GM13977 (cell line): Measurements from ENCODE around the gene C22orf42.

Experiments
- DNase-seq: peaks from one replicate; pipeline ENCODE4 v3.0.0; 2012; ENCODE audit warnings: low spot score
- in situ Hi-C: fragments of 300-500 bp; cut with MboI; formaldehyde crosslinking; loops from one replicate; pipeline ENCODE4 v1.12.0; 2022; ENCODE audit warnings: low sequenced_read_pairs, low pct_unique_long_range_greater_than_20kb, mixed read lengths, inconsistent platforms; ENCODE audit not compliant: unreplicated experiment
- TF ChIP-seq, protein P1 (sequence below): IDR thresholded peaks from 2 replicates; pipeline ENCODE4 v1.5.1; 2012; ENCODE audit warnings: mild to moderate bottlenecking, control low read depth; ENCODE audit not compliant: insufficient read depth; ENCODE audit errors: extremely low read depth, missing control alignments

Gene C22orf42

DNA sequence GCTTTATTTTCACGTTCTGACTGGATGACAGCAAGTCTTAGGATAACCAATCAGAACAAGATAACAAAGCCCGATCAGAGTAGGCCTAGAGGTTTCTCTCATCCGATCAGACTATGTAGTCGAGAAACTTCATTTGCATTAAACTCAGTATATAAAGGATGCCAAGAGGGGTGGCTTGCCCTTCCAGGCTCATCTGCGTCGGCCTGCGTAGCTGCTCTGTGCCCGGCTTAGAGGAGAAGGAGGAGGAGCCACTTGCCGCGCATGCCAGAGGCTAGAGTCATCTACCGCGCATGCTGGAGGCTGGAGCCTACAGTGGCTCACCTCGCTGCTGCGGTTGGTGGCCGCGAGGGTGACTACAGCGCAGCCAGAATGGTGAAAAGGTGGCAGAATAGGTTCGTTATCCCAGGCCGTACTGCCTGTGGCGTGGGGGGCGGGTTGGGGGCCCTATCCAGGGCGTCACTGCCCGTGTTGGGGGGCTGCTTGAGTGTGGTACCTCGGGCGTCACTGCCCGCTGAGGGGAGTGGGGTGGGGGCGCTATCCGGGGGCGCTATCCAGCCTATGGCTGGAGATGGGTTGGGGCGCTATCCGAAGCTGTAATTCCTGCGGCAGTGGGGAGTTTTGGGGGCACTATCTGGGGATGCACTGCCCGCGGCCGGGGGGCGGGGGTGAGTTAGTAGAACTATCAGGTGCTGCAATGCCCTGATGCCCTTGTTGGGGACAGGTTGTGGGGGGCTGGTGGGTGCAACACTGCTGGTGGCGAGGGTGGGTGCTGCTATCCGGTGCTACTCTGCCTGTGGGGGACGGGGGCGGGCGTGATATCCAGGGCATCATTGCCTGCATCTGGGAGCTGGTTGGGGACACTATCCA lies 46.0 kb upstream of the C22orf42 start, which contains the start of gene RFPL2:
Gene RFPL2, minus strand, starts transcription at position 218 of the 867 bp plus-strand sequence. CDS start 2,622 bp downstream, outside the sequence.
- in situ Hi-C loops, result no loop called here
- DNase-seq, result peak; percentile 58
- TF ChIP-seq, protein P1, sequence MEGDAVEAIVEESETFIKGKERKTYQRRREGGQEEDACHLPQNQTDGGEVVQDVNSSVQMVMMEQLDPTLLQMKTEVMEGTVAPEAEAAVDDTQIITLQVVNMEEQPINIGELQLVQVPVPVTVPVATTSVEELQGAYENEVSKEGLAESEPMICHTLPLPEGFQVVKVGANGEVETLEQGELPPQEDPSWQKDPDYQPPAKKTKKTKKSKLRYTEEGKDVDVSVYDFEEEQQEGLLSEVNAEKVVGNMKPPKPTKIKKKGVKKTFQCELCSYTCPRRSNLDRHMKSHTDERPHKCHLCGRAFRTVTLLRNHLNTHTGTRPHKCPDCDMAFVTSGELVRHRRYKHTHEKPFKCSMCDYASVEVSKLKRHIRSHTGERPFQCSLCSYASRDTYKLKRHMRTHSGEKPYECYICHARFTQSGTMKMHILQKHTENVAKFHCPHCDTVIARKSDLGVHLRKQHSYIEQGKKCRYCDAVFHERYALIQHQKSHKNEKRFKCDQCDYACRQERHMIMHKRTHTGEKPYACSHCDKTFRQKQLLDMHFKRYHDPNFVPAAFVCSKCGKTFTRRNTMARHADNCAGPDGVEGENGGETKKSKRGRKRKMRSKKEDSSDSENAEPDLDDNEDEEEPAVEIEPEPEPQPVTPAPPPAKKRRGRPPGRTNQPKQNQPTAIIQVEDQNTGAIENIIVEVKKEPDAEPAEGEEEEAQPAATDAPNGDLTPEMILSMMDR, result no peak

DNA sequence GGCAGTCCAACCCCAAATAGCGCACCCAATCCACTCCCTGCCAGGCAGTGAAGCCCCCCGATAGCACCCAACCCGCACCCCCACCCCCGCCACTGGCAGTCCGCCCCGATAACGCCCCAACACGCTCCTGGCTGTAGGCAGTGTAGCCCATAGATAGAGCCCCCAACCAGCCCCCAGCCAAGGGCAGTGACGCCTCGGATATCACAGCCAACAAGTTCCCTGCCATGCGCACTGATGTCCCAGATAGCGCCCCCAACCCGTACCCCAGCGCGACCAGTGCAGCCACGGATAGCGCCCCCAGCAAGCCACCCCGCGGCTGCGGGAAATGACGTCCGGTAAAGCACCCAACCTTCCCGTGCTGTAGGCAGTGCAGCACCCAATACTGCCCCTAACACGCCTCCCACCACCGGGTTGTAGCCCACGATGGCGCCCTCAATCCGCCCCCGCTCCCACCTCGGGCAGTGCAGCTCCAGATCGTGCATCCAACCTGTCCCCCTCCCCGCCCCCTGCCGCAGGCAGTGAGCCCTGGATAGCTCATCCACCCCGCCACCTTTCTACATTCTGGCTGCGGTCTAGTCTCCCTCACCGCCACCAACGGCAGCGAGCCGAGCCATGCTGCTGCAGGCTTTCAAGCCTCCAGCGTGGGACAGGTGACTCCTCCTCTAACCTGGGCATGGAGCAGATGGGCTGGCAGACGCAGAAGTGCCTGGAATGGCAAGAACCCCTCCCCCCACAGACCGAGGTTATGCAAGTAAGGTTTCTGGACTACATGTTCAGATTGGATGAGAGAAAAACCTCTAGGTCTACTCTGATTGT lies 45.1 kb upstream of the C22orf42 start:
- TF ChIP-seq, protein P1, result no peak
- peak; percentile 48 for DNase-seq
- in situ Hi-C loops, result no loop called here

DNA sequence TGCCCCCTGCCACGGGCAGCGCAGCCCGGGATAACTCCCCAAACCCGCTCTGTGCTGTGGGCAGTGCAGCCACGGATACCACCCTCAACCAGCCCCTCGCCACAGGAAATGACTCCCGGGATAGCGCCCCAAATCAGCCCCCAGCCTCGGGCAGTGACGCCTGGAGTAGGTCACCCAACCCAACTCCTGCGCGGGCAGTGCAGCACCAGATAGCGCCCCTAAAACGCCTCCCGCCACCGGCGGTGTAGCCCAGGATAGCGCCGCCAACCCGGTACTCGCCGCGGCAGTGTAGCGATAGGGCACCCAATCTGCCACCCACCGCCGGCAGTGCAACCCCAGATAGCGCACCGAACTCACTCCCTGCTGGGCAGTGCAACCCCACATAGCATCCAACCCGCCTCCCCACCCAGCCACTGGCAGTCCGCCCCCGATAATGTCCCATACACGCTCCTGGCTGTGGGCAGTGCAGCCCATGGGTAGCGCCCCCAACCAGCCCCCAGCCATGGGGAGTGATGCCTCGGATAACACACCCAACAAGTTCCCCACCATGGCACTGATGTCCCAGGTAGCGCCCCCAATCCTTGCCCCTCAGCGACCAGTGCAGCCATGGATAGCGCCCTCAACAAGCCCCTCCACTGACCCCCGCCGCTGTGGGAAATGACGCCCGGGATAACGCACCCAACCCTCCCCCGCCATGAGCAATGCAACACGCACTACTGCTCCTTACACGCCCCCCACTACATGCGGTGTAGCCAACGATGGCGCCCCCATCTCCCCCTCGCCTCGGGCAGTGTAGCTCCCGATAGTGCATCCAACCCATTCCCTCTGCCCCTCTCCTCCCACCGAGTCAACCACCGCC lies 44.3 kb upstream of the C22orf42 start:
- DNase-seq, result no peak
- TF ChIP-seq, protein P1, result no peak
- in situ Hi-C loops, result no loop called here

DNA sequence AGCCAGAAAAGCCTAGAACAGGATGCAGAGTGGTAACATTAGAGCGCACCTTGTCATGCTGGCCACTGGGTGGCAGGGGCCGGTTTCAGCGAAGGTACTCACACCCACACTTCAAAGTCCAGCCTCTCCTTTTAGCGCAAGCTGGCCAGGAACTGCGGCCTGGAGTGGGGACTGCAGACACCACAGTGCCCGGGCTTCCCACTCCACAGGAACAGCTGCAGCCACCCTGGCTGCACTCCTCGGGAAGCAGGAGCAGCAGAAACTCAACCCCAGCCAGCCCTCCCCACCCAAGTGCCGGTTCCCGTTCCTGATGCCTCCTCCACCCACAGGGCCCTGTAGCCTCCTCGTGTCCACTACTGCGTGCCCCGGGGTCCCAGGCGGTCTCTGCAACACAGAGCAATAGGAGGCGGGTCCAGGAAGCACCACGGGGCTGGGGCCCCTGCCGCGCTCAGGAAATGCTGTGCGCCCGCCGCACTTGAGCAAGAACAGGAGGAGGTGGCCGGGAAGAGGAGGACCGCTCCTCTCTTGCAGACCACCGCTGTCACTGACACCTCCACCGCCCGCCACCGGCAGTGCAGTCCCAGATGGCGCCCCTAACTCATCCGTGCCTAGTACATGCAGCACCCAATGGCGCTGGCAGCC lies 43.6 kb upstream of the C22orf42 start:
- DNase-seq, result peak; percentile 64
- in situ Hi-C loops, result no loop called here

DNA sequence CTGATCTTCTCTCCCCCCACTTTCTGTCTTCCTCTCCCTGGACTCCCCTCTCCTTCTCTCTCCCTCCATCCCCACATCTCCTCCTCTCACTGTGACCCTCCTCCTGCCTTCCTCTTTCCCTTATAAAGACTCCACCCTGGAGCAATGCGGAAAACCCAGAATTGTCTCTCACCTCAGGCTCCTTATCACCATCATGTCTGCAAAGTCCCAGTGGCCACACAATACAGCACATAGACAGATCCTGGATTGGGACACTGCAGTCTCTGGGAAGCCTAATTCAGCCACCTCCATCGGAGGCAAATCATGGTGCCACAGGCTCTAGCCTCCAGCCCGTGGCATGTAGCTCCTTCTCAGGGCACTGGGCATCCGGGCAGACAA lies 43.0 kb upstream of the C22orf42 start:
- in situ Hi-C loops, result no loop called here
- TF ChIP-seq, protein P1, result no peak
- DNase-seq, result no peak

More for the DNA sequence above, 43.6 kb upstream of the C22orf42 start:
- TF ChIP-seq, protein P1, result peak; percentile 41
